ENCODE measurements around the gene FBXO42. TPM values are rescaled to one million over a fixed set of nuclear protein-coding genes. Genes with fewer than 3 reads are reported as not detected.

Gene FBXO42
- total RNA-seq, result 16.3 and 17.3 TPM in 2 replicates
- 17.1 and 20.4 TPM in 2 replicates for polyA plus RNA-seq
- 20.5 and 22.0 TPM in 2 replicates for polyA plus RNA-seq (2011; cell fraction: cytosol; rRNA removed)
- 36.4 and 37.7 TPM in 2 replicates for polyA plus RNA-seq (2011; cell fraction: nucleus; rRNA removed)
- 9.6 and 13.4 TPM in 2 replicates for polyA plus RNA-seq (2012)
- 27.7 and 28.5 TPM in 2 replicates for polyA minus RNA-seq
- 7.8 TPM for polyA minus RNA-seq (2011; cell fraction: cytosol; rRNA and poly(A)+ RNA removed)
- polyA minus RNA-seq (2011; cell fraction: nucleus; rRNA and poly(A)+ RNA removed), result 22.0 and 29.4 TPM in 2 replicates
- percentile 77 among the genes with signal in this experiment for Bru-seq, nascent RNA
- BruChase-seq, experiment 1, labeled RNA remaining after a 6-hour chase, result percentile 80 among the genes with signal in this experiment
- percentile 78 among the genes with signal in this experiment for BruChase-seq, experiment 2, labeled RNA remaining after a 2-hour chase
- long read RNA-seq, full-length matches to known transcripts, result 37 of 81 reads
- long read RNA-seq, partial matches to known transcripts, result 10 of 81 reads
- long read RNA-seq, other reads (novel, unspliced or antisense), result 34 of 81 reads

GRCh38 chr1:16351994-16352841, at the start of gene FBXO42:
Gene FBXO42 (minus strand): TSS chr1:16352480. CDS start chr1:16315418, 37,062 bp downstream.
- H3K4me1 ChIP-seq (ENCODE audit: control insufficient read depth, extremely low read depth, insufficient read depth, low read length), result peaks cover 26% of the 10 kb centered on the region
- H3K4me3 ChIP-seq (replicated peaks in 1 of 3; ENCODE audit: insufficient read depth in 1 of 3, low read depth in 1 of 3, low read length in 3 of 3), result peak within 1 kb of the TSS; percentile 66 to 88 (median 85)
- peak within 1 kb of the TSS; percentile 79 for H3K9ac ChIP-seq (replicated peaks; ENCODE audit: extremely low read depth, insufficient read depth, low read length)
- peaks cover 47% of the 10 kb centered on the region for H3K79me2 ChIP-seq (ENCODE audit: control insufficient read depth, insufficient read depth, low read length)
- TF ChIP-seq POLR2A (IDR thresholded peaks at IDR 0.05; ENCODE audit: low read depth, low read length), result peak; percentile 80
- peak; percentile 6 for TF ChIP-seq MAX (IDR thresholded peaks at IDR 0.05; ENCODE audit: insufficient read depth, insufficient read length)
- TF ChIP-seq CTCF (IDR thresholded peaks at IDR 0.05; ENCODE audit: extremely low read depth in 1 of 2, insufficient read depth in 1 of 2, low read depth in 1 of 2, low read length in 2 of 2), result peak; percentile 36 to 50
- peak; percentile 87 for TF ChIP-seq POLR2AphosphoS5 (IDR thresholded peaks at IDR 0.05; ENCODE audit: insufficient read depth, low read depth, low read length)
- TF ChIP-seq FOS (IDR thresholded peaks at IDR 0.05; ENCODE audit: borderline replicate concordance, insufficient read depth, low read length), result no peak
- no peak for TF ChIP-seq EZH2 (IDR thresholded peaks at IDR 0.05; ENCODE audit: borderline replicate concordance, low read depth, low read length, severe bottlenecking)
- no peak for TF ChIP-seq GATA2 (IDR thresholded peaks at IDR 0.05; ENCODE audit: insufficient read depth, insufficient read length, low read depth, low read length)
- TF ChIP-seq MYC (IDR thresholded peaks at IDR 0.05; ENCODE audit: low read depth, low read length), result no peak
- TF ChIP-seq JUN (IDR thresholded peaks at IDR 0.05; ENCODE audit: borderline replicate concordance, insufficient read depth, insufficient read length, low read depth), result no peak
- no TSS peak for BruUV-seq (replicated peaks)
- no peaks in the 10 kb centered on the region for H3K9me3 ChIP-seq (replicated peaks; ENCODE audit: control insufficient read depth, insufficient read depth, low read length)
- DNase-seq (ENCODE audit: low read depth, low spot score), result peak; percentile 96
- H3K27me3 ChIP-seq (ENCODE audit: control insufficient read depth in 2 of 2, insufficient read depth in 2 of 2, low read length in 2 of 2), result no peaks in the 10 kb centered on the region
- H3K4me2 ChIP-seq (ENCODE audit: insufficient read depth, low read length), result peak within 1 kb of the TSS; percentile 99
- no peaks in the 10 kb centered on the region for H3K9me1 ChIP-seq (replicated peaks; ENCODE audit: control insufficient read depth, extremely low read depth, insufficient read depth, low read length)
- H3K27ac ChIP-seq (ENCODE audit: insufficient read depth, low read depth, low read length), result peak within 1 kb of the TSS; percentile 86
- H4K20me1 ChIP-seq (replicated peaks; ENCODE audit: control insufficient read depth, extremely low read depth, insufficient read depth, low read length), result no peaks in the 10 kb centered on the region
- ChIA-PET CTCF (interaction anchor here (0.5 to 6.3 kb wide), 11 partner anchors 11 to 531 kb away, joined by 3 to 76 read pairs (median 3); partner anchors contain the start of gene NECAP2), POLR2A (interaction anchor here (1.1 kb wide), 1 partner anchor 103 kb away, joined by 4 read pairs; no protein-coding TSS in a partner anchor)
- intact Hi-C loops (cut with micrococcal nuclease), result loop anchor here (1.0 to 5.0 kb wide), 4 partner anchors 85 to 145 kb away; partner anchors contain the start of gene NECAP2
- no peaks in the 10 kb centered on the region for H3K36me3 ChIP-seq (ENCODE audit: control insufficient read depth in 2 of 2, extremely low read depth in 1 of 2, insufficient read depth in 2 of 2, low read length in 2 of 2)
- dilution Hi-C loops (cut with MboI; ENCODE audit: extremely low pct_ligation_motif_present, low sequenced_read_pairs), result no loop called here
- peak within 1 kb of the TSS; percentile 92 for H2AFZ ChIP-seq (ENCODE audit: low read depth, low read length)
- peak; percentile 66 for FAIRE-seq

Data from endothelial cell of umbilical vein (primary cell).